BE2C (cell line): ENCODE data around the gene ING2.

Experiments
- DNase-seq: peaks from one replicate; pipeline ENCODE4 v3.0.0-alpha.2; 2020
- H3K27me3 ChIP-seq: fragments of 250-450 bp; sonication (Bioruptor Pico); 2 replicates; pipeline ENCODE4 v1.5.1; 2020; ENCODE audit warnings: mild to moderate bottlenecking
- H3K36me3 ChIP-seq: fragments of 250-450 bp; sonication (Bioruptor Pico); 2 replicates; pipeline ENCODE4 v1.5.1; 2020; ENCODE audit warnings: mild to moderate bottlenecking
- H3K4me1 ChIP-seq: fragments of 250-450 bp; sonication (Bioruptor Pico); 2 replicates; pipeline ENCODE4 v1.5.1; 2020
- H3K4me3 ChIP-seq: 2 replicates; pipeline ENCODE4 v1.5.1; 2011; ENCODE audit warnings: low read depth, low read length
- H3K9me3 ChIP-seq: fragments of 250-450 bp; sonication (Bioruptor Pico); 2 replicates; pipeline ENCODE4 v1.5.1; 2020
- CTCF ChIP-seq: IDR thresholded peaks from 2 replicates; pipeline ENCODE4 v1.5.1; 2012; ENCODE audit warnings: mild to moderate bottlenecking, low read depth, low read length

Gene ING2

GRCh38 chr4:183505611-183506388, 942 bp downstream of the ING2 start:
- DNase-seq: peak; percentile 87
- TF ChIP-seq CTCF: no peak
- no peaks in the 10 kb centered on the region for H3K9me3 ChIP-seq

GRCh38 chr4:183506389-183506735, 1.5 kb downstream of the ING2 start:
- Histone ChIP-seq H3K4me3 (peak overlapping the region; percentile 95), H3K9me3 (no peaks in the 10 kb centered on the region), H3K27me3 (no peaks in the 10 kb centered on the region), H3K36me3 (no peaks in the 10 kb centered on the region; the same call in 1 of the 2 replicates), H3K4me1 (no peaks in the 10 kb centered on the region; the same call in 1 of the 2 replicates)
- TF ChIP-seq CTCF: no peak
- DNase-seq: no peak

More at GRCh38 chr4:183505611-183506388, 942 bp downstream of the ING2 start:
- Histone ChIP-seq H3K4me1 (no peaks in the 10 kb centered on the region; the same call in 1 of the 2 replicates), H3K4me3 (peak overlapping the region; percentile 95), H3K36me3 (no peaks in the 10 kb centered on the region), H3K27me3 (no peaks in the 10 kb centered on the region)

GRCh38 chr4:183507925-183508696, 3.3 kb downstream of the ING2 start:
- no peaks in the 10 kb centered on the region for H3K9me3 ChIP-seq
- H3K36me3 ChIP-seq: no peaks in the 10 kb centered on the region; the same call in 1 of the 2 replicates
- H3K27me3 ChIP-seq: no peaks in the 10 kb centered on the region
- no peak for TF ChIP-seq CTCF
- no peak overlapping the region for H3K4me3 ChIP-seq
- no peaks in the 10 kb centered on the region; the same call in 1 of the 2 replicates for H3K4me1 ChIP-seq
- DNase-seq: no peak

GRCh38 chr4:183508697-183509335, 4.0 kb downstream of the ING2 start:
- no peaks in the 10 kb centered on the region for H3K27me3 ChIP-seq
- H3K36me3 ChIP-seq: no peaks in the 10 kb centered on the region; the same call in 1 of the 2 replicates
- H3K4me1 ChIP-seq: no peaks in the 10 kb centered on the region
- no peak overlapping the region for H3K4me3 ChIP-seq
- no peaks in the 10 kb centered on the region for H3K9me3 ChIP-seq
- TF ChIP-seq CTCF: no peak
- no peak for DNase-seq

- Histone ChIP-seq H3K27me3 (no peaks in the 10 kb centered on the region), H3K4me3 (no peak overlapping the region), H3K36me3 (no peaks in the 10 kb centered on the region; the same call in 1 of the 2 replicates), H3K4me1 (no peaks in the 10 kb centered on the region), H3K9me3 (no peaks in the 10 kb centered on the region)
- no peak for TF ChIP-seq CTCF
- DNase-seq: no peak
These were observed 10.6 kb downstream of the ING2 start for GRCh38 chr4:183515411-183515810.
